Measurements from ENCODE around the gene KLF2. TPM values are rescaled to one million over a fixed set of nuclear protein-coding genes. Genes with fewer than 3 reads are reported as not detected.
A peak's percentile ranks its signal among the peaks of the same experiment; 100 is the strongest.

Gene KLF2
- total and polyA plus RNA-seq, 7 donors = 3.3 to 35.4 (median 23.1) TPM

- TF ChIP-seq CTCF (IDR thresholded peaks at IDR 0.05) = no peak
- Histone ChIP-seq H3K36me3 (ENCODE audit: insufficient read depth in 1 of 2, low read depth in 1 of 2) (peaks cover 0 to 16% of the 10 kb centered on the region in 2 donors), H3K4me1 (peaks cover 12% of the 10 kb centered on the region), H3K4me3 (peak overlapping the region; percentile 80), H3K27ac (peak overlapping the region; percentile 91), H3K9me3 (no peaks in the 10 kb centered on the region), H3K27me3 (ENCODE audit: insufficient read depth in 3 of 3, low read length in 2 of 3) (no peaks in the 10 kb centered on the region)
- WGBS, 3 donors = 12 to 18% (median 12%) methylated on average over 58 to 82 of the region's 82 CpGs
- ATAC-seq (no peak), DNase-seq (peak; percentile 49 to 70)
- intact Hi-C loops (cut with DNase I) = loop anchor here (2.0 to 5.0 kb wide), 4 partner anchors 39 to 79 kb away; no protein-coding TSS in a partner anchor
Observed at GRCh38 chr19:16325641-16326400, 1.2 kb downstream of the KLF2 start.

GRCh38 chr19:16326401-16327168 is 2.0 kb downstream of the KLF2 start:
- Histone ChIP-seq H3K4me1 (peaks cover 12% of the 10 kb centered on the region), H3K9me3 (no peaks in the 10 kb centered on the region), H3K27ac (peak overlapping the region; percentile 91), H3K27me3 (ENCODE audit: insufficient read depth in 3 of 3, low read length in 2 of 3) (no peaks in the 10 kb centered on the region), H3K4me3 (peak overlapping the region; percentile 80), H3K36me3 (ENCODE audit: insufficient read depth in 1 of 2, low read depth in 1 of 2) (peaks cover 0 to 16% of the 10 kb centered on the region in 2 donors)
- DNase-seq = peak; percentile 40 to 66
- no peak for ATAC-seq
- 64 to 80% (median 68%) methylated on average over 53 to 58 of the region's 58 CpGs for WGBS, 3 donors
- intact Hi-C loops (cut with DNase I) = loop anchor here (5.0 kb wide), 3 partner anchors 44 to 79 kb away; no protein-coding TSS in a partner anchor
- TF ChIP-seq CTCF (IDR thresholded peaks at IDR 0.05) = no peak

GRCh38 chr19:16327169-16327475 is 2.5 kb downstream of the KLF2 start:
- 58 to 68% (median 61%) methylated on average over 14 of the region's 14 CpGs for WGBS, 3 donors
- no peak for TF ChIP-seq CTCF (IDR thresholded peaks at IDR 0.05)
- H3K36me3 ChIP-seq (ENCODE audit: insufficient read depth in 1 of 2, low read depth in 1 of 2) = peaks cover 0 to 16% of the 10 kb centered on the region in 2 donors
- no peaks in the 10 kb centered on the region for H3K9me3 ChIP-seq
- peak overlapping the region; percentile 80 for H3K4me3 ChIP-seq
- intact Hi-C loops (cut with DNase I) = loop anchor here (5.0 kb wide), 3 partner anchors 45 to 80 kb away; no protein-coding TSS in a partner anchor
- DNase-seq (no peak), ATAC-seq (no peak)
- H3K27me3 ChIP-seq (ENCODE audit: insufficient read depth in 3 of 3, low read length in 2 of 3) = no peaks in the 10 kb centered on the region
- peak overlapping the region; percentile 91 for H3K27ac ChIP-seq
- H3K4me1 ChIP-seq = peaks cover 16% of the 10 kb centered on the region

- Histone ChIP-seq H3K27me3 (ENCODE audit: insufficient read depth in 3 of 3, low read length in 2 of 3) (no peaks in the 10 kb centered on the region), H3K4me3 (peak overlapping the region; percentile 80), H3K27ac (peak overlapping the region; percentile 91), H3K4me1 (peaks cover 17% of the 10 kb centered on the region), H3K9me3 (no peaks in the 10 kb centered on the region), H3K36me3 (ENCODE audit: insufficient read depth in 1 of 2, low read depth in 1 of 2) (peaks cover 0 to 16% of the 10 kb centered on the region in 2 donors)
- DNase-seq (no peak), ATAC-seq (no peak)
- intact Hi-C loops (cut with DNase I) = loop anchor here (5.0 kb wide), 3 partner anchors 45 to 80 kb away; no protein-coding TSS in a partner anchor
- TF ChIP-seq CTCF (IDR thresholded peaks at IDR 0.05) = no peak
- whole genome bisulfite sequencing, 3 donors = 22 to 32% (median 23%) methylated on average over 6 of the region's 6 CpGs
Observed at GRCh38 chr19:16327501-16327900, 2.9 kb downstream of the KLF2 start.

All from psoas muscle (tissue), 8 donors.